NCI-H82 treated with DMSO at 0.1 percent for 48 hours (cell line): ENCODE data around the gene TEDC2.
"Not testable (repeated sequence)": the region's sequence is repeated elsewhere in the genome, so short reads cannot be mapped to it uniquely, and the experiment has no call there.

Source experiments
- DNase-seq: peaks from one replicate; lab custom pipeline; 2025; ENCODE audit not compliant: unreplicated experiment; lab: John Stamatoyannopoulos, UW

Gene TEDC2

DNA sequence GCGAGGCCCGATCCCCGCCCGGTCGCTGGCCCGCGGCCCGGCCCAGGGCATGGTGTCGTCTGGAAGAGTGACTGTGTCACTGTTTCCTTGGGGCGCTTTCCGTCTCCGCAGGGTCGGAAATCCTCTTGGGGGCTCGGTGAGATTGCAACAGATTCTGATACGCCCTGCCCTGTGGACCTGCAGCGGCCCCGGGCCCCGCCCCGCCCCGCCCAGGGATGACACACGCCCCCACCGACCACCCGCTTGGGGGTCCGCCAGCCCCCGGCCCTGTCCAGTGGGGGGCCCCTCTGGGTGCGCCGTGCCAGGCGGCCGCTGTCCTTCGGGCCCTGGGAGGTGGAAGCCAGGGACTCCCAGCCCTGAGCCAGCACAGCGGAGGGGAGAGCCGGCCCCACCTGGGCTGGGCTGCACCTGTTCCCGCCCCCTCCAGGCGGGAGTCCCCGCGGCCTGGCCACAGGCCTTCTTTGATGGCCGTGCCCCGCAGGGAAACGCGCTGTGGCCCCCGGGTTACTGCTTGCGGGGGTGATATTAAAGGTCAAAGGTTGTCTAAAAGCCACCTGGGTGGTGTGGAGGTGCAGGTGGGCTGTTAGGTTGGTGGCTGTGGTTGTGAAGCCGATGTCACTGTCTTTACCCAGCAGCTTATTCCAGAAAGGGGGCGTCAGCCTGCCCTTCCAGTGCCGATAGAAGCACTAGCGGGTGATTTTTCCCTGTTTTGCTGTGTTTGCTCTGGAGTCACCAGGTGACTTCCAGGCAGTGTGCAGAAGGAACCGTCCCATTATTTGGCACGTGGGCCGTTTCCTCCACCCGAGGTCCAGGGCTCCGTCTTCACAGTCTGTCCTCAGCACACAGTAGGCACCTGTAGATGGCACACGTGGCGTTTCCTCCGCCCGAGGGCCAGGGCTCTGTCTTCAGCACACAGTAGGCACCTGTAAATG, 15.8 kb downstream of the TEDC2 start:
- no peak for DNase-seq

DNA sequence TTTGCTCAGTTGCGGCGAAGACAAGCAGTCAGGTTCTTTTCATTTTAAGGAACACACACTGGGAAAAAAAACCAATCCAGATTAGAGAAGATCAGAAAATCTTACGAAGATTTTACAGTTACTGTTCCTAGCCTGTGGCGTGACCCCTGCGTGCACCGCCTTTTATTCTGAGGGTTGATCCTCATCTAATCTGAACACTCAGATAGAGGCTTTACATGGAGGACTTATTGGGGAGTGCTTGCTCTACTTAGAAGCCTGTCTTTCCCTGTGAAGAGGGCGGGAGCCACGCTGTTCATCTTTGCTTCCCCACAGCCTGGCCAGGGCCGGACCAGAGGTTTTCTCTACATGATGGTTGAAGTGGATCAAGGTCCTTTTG, 16.4 kb downstream of the TEDC2 start:
- no peak for DNase-seq

DNA sequence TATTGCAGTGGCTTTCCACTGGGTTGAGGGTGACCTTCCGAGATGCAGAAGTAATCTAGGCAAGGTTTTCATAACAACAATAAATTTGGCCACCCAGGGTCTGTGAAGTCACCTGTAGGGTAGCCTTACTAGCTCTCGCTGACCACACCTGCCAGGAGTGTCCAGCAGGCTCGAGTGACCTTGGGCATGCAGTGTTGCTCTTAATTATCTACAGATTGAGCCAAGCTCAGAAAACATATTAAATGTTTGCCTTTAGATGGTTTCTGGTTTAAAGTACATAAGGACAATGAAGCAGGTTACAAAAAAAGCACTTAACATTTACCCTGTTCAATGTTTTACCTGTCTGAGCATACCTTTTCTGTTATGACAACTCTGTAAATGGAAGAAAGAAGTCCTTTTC, 16.8 kb downstream of the TEDC2 start:
- DNase-seq, result no peak

DNA sequence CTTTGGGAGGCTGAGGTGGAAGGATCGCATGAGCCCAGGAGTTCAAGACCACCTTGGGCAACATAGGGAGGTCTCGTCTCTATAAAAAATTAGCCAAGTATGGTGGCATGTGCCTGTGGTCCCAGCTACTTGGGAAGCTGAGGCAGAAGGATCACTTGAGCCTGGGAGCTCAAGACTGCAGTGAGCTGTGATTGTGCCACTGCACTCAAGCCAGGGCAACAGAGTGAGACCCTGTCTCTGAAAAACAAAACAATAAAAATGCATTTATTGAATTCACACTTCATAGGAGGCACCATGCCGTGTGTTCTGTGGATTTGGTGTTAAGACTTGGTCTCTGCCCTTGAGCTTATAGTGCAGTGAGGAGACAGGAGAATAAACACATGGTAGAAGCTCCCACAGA, 17.4 kb downstream of the TEDC2 start:
- DNase-seq, result no peak

DNA sequence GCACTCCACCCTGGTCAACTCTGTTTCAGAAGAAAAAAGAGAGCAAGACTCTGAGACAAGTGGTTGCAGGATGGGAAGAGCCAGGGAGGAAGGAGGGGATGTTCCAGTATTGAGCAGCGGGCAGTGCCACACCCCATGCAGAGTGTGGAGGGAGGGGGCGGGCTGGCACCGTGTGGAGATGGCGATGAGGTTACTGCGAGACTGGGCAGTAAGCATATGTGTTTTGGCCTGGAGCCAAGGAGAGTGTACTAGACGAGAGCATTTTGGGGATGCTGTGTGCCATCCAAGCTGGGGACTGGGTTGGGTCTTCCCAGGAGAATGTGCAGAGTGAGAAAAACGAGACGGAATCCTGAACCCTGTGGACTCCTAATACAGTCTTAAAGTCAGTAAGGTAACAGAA, 18.4 kb downstream of the TEDC2 start:
- no peak for DNase-seq

DNA sequence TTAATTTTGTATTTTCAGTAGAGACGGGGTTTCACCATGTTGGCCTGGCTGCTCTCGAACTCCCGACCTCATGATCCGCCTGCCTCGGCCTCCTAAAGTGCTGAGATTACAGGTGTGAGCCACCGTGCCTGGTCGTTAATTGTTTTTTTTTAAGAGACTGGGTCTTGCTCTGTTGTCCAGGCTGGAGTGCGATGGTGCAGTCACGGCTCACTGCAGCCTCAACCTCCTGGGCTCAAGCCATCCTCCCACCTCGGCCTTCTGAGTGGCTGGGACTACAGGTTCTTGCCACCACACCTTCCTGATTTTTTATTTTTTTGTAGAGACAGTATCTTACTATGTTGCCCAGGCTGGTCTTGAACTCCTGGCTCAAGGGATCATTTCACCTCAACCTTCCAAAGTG, 20.1 kb downstream of the TEDC2 start:
- not testable (repeated sequence) for DNase-seq

DNA sequence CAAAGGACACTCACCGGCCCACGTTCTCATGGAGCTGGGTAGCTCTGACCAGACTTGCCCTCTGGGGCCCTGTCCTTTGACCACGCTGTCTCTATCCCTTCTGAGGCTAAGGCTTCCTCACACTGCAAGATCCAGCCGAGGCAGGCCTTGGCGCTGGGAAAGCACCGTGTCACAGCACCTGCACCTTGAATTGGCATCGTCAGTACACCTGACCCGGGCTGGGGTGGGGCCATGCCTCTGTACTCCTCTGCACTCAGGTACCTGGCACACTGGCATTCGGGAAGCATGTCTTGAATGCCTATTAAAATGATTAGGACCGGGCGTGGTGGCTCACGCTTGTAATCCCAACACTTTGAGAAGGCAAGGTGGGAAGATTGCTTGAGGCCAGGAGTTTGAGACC, 21.0 kb downstream of the TEDC2 start:
- no peak for DNase-seq

DNA sequence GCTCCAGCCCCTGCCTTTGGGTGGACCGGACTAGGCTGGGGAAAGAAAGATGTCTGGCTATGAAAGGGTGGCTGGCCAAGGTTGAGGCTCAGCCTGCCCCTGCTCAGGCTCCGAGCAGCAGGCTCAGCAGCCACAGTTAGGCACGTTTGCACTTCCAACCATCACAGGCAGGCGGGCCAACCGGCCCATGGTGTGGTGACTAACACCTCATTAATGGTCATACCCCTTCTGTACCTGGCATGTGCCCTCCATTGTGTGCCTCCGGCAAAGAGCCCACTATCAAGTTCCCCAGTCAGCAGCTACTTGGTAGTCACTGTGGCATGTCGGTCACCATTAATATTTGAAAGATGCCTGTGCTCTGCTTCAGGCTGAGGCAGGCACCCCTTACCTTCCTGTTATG, 21.8 kb downstream of the TEDC2 start:
- no peak for DNase-seq

DNA sequence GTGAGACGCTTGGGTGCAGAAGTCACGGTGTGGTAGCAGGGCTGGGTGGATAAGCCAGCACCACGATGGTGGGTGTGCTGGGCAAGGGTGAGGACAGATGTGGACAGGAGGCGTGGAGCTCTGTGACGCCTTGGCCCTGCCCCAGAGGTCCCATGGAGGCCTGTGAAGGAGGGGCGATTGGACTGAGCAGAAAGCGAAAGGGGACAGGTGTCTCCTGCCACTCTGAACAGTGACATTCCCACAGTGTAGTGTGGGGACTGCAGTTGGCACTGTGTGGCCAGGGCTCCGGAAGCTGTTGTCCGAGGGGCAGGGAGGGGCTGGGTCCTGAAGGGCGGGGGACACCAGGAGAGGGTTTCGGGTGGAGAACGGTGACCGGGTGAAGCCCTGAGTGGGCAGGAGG, 22.3 kb downstream of the TEDC2 start:
- DNase-seq, result no peak

DNA sequence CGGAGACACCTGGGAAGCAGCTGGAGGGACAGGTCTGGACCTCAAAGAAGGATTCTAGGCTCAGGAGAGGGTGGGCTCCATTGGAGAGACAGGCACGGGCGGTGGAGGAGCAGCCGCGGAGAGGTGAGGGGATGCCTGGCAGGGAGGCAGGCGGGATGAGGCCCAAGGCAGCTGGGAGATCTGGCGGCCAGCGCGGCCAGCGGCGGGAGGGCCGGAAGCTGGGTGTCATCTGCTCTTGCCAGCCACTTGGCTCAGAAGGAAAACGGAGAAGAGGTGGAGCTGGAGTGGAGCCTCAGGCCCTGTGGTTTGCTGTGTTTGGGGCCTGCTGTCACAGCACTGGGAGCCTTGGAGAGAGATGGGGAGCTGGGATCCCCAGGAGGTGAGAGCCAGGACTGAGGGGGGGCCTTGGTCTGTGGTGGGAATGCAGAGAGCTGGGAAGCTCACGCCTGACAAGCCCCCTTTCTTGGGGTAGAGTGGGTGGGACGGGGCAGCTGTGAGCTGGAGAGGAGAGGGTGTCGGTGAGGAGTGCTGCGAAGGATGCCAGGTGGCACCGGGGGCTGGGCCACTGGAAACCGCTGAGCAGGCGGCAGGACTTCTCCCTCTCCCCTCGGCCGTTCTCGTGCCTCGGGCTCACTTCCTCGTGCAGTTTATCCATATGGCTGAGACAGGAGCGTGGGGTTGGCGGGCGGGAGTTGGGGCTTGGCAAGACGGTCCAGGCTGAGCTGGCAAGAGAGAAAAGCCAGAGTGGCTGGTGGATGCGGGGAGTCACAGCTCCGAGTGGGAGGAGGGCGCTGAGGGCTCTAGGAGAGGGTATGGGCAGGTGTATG, 23.0 kb downstream of the TEDC2 start:
- no peak for DNase-seq

DNA sequence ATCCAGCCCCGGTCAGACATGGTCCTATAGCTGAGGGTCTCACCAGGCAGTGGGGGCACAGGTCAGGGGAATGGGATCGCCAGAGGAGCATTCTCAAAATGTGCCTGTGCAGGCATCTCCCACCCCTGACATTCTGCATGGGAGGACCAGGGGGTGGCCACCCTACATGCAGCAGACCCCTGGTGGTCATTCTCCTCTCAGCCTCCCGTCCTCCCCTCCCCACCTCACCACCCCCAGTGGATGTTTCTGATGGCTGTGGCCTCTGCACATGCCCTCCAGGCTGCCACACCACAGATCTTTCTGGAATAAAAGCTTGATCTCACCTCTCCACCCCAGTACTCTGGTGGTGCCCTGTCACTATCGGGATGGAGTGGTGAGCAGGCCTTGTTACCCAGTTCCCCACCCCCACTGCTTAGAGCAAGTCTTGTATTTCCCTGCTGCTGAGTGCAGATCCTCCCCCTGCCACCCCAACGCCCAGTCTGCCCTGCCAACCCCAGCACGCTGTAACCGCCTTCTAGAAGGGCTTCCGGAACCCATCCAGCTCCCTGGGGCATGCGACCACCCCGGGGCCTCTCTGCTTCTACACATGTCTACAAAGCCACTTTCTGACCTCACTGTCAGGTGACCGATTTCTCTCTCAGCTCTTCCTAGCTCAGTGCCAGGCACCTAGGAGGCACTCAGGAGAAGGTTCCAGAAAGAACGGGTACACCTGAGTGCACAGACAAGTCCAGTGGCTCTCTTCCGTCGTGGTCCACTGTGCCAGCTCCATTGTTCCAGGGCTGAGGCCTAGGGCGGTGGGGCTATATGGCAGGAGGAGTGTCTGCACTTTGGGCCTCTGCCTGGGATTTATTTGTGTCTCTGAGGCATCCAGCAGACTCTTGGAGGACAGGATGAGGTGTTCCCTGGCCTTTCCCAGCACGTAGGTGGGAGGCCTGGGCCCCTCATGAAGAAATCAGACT, 24.3 kb downstream of the TEDC2 start:
- DNase-seq, result no peak

DNA sequence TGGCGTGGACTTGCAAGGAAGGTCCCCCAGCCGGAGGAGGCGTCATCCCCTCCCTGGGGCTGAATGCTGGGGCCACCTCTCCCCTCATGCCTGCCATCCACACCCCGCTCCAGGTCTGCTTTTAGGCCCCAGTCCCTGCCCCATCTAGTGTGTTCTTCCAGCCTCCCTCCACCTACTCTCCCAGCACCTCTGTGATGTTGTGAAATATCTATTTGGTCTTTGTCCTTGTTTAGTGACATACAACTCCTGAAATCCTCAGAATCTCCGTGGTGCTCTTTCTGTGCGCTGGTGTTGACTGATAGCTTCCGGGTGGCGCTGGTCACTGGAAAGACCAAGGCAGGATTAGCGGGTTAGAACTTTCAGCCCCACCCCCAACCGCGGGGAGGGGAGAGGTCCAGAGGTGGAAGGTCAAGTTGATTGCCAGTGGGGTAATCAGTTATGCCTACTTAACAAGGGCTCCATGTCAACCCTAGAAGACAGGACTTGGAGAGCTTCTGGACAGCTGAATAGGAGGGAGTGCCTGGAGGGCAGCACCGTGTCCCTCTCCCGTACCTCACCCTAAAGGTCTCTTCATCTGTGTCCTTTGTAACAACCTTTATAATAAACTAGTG, 25.1 kb downstream of the TEDC2 start:
- DNase-seq, result no peak

DNA sequence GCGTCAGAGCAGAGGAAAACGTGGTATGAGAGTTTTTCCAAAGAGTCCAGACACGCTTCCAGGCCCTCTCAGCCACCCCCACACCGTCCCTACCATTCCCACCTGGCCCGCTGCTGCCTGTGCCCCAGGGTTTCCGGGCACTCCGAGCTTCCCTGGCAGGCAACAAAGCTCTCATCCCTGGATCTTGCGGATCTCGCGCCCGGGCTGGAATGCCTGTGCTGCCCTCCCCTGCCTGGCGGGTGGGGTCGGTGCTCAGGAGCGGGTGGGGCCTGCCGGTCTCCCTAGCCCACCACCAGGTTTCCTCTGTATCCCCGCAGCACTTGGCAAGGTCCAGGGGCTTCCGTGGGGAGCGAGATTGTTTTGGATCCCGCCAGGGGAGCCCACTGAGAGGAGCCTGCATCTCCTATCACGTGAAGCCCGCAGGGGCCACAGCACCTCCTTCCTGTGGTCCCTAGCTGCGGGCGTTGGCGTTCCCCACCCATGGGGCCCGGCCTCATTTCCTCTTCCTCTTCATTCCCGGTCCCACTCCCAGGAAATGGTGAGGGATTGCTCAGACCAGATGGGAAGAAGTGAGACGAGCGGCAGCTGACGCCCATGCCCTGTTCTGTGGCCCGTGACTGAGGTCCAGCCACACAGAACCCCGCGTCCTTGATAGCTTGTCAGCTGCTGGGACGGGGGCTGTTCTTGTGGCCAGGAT, 26.1 kb downstream of the TEDC2 start:
- DNase-seq, result no peak

DNA sequence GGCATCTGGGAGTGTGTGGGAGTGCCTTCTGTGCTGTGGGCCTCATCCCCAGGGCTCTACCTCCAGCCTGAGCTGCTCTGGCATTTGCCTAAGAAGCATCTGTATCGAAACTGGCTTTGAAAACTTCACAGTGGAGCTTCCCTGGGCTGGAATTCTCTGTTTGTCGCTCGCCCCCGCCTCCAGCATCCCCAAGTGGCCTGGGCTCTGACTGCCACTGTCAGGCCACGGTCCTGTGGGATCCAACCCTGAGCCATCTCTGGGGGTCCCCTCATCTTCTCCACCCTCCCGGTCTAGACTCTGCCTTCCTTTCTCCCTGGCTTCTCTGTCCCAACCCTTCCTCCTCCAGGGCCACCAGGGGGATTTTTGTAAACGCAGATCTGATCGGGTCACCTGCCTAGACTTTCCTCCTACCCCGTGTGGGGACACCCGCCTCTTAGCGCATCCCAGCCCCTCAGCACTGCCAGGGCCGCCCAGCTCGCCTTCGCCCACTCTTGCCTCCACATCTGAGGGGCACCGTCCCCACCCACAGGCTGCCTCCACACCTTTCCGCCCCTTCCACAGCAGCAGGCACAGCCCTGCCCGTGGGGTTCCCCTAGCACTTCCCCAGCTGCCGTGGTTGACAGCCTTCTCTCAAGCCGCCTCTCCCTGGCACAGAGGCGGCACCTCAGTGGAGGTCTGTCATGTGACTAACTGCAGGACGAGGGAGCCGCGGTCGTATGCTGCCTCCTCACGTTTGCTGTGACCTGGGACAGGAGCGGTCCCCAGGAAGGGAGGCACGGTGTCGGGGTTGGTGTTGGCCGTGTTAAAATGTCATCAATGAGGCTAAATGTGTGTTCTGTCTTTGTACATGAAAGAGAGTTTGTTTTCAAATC, 27.0 kb downstream of the TEDC2 start:
- DNase-seq, result no peak

DNA sequence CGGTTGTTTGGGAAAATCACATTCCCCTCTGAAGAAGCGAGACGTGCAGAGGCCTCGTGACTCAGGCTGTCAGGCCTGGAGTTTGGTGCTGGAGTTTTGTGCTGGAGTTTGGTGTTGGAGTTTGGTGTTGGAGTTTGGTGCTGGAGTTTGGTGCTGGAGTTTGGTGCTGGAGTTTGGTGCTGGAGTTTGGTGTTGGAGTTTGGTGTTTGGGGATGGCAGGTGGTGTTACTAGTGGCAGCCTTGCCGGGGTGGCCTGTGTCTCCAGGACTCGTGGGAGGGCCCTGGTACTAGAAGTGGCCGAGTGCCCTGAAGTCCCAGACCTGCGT, 27.6 kb downstream of the TEDC2 start:
- no peak for DNase-seq

DNA sequence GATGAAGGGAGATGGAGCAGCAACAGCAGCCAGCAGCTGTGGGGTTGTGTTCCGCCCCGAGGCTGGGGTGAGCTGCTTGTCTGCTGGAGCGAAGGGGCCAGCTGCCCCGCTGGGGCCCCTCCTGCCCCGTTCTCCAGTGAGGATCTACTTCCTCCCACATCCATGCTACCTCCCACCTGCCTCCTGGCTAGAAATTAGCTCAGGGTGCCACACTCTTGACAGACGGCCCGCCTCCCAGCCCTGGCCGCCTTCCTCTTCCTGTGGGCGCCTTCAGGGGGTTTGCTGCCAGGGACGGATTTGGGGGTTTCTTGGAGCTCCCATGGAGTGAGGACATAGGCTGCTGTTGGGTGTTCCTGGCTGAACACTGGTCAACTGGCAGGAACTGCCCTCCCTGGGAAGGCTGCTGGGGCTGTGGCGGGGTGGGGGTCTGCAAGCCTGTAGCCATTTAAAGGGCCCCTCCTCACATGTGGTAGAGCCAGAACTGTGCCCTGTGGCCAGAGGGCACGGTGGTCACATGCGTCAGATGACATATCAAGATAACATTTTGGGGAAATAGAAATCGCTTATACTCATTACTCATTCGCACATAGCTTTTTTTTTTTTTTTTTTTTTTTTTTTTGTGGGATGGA, 28.1 kb downstream of the TEDC2 start:
- no peak for DNase-seq

DNA sequence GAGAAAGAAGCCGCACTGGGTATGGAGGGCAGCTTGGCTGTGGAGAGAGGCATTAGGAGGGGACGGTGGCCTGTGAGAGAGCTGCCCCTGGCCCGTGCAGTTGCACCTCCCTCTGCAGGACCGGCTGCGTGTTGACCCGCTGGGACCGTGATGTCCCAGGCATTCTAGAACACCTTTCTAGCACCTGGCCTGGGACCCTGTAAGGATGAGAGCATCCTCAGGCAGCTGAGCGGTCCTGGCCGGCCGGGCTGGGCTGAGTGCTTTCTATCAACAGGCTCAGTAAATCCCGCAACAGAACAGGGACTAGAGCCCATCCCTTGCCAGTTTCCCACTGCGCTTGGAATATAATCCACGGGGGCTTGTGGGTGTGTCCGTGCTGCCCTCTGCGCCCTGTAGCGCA, 29.7 kb downstream of the TEDC2 start:
- DNase-seq, result no peak

DNA sequence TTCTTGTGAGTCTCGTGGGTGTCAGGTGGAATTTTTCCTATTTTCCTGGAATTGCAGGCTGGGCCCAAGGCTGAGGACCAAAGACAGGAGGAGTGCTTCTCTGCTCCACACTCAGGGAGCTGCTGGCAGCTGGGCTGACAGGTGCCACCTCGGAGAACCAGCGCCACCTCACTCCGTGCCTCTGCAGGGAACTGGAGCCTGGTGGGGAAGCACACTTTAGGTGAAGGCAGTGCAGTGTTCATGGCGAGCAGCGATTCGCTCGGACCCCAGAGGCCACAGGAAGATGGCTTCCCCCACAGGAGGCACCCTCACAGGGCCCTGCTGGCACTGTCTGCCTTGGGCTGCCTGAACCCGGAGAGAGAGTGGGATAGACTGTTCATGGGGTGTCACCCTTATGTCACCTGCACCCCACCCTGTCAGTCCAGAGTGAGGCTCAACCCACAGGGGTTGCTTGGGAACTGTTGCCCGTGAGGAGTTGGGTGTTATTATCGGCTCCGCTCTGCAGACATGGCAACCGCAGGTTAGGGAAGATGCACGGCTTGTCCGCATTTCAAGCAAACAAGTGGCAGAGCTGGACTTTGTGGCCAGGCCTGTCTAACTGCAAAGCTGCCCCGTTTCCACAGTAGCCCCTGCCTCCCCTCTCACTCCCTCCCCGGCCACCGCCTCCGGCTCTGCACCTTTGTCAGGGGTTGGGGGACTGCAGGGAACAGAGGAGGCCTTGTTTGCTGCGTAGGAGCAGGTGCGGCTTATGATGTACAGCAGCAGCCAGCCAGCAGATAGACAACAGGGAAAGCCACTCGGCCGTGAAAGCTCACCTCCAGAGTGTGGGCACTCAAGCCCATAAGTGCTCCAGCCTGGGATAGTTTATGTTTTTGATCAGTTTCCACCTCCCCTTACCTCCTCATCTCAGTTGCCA, 30.5 kb downstream of the TEDC2 start:
- no peak for DNase-seq
